H1 (cell line): ENCODE data around the gene CDKN2B. TPM values are rescaled to one million over a fixed set of nuclear protein-coding genes. Genes with fewer than 3 reads are reported as not detected.

ENCODE experiments used
- CTCF ChIA-PET: fragments of 300-600 bp; sonication (Branson Sonifier 250); formaldehyde crosslinking; loops from one replicate; lab custom pipeline; 2021; ENCODE audit not compliant: partially characterized antibody; lab: Charles Lee
- POLR2A ChIA-PET: fragments of 300-600 bp; sonication (Branson Sonifier 250); formaldehyde crosslinking; loops from one replicate; lab custom pipeline; 2021; ENCODE audit warnings: inconsistent platforms; ENCODE audit not compliant: partially characterized antibody; lab: Charles Lee
- DNase-seq, 2 experiments: peaks; one replicate each; pipeline versions ENCODE4 v3.0.0 to v3.0.0-alpha.2; 2010 to 2022; ENCODE audit warnings: low spot score in 2 of 2, low read depth in 1 of 2, mixed read lengths in 1 of 2
- FAIRE-seq: peaks from 2 replicates; lab custom pipeline; 2011; peaks lifted over from hg19 to GRCh38; lab: Jason Lieb, UNC
- H2AFZ ChIP-seq: 2 replicates; pipeline ENCODE4 v1.8.1; 2012; ENCODE audit warnings: low read length, inconsistent platforms
- H2AK5ac ChIP-seq: 2 replicates; pipeline ENCODE4 v1.6.1; 2013; ENCODE audit warnings: low read depth, low read length
- H2BK120ac ChIP-seq: replicated peaks from 2 replicates; pipeline ENCODE3; 2013; ENCODE audit warnings: low read depth, low read length, inconsistent platforms
- H2BK12ac ChIP-seq: 2 replicates; pipeline ENCODE4 v1.6.1; 2013; ENCODE audit warnings: low read depth, low read length
- H2BK15ac ChIP-seq: 2 replicates; pipeline ENCODE4 v1.6.1; 2013; ENCODE audit warnings: low read length
- H2BK20ac ChIP-seq: 2 replicates; pipeline ENCODE4 v1.6.1; 2013; ENCODE audit warnings: low read length
- H2BK5ac ChIP-seq: 2 replicates; pipeline ENCODE4 v1.6.1; 2013; ENCODE audit warnings: low read depth, low read length
- H3K14ac ChIP-seq: 2 replicates; pipeline ENCODE4 v1.6.1; 2013; ENCODE audit warnings: inconsistent platforms; ENCODE audit not compliant: insufficient read length
- H3K18ac ChIP-seq: 2 replicates; pipeline ENCODE4 v1.6.1; 2013; ENCODE audit warnings: low read length; ENCODE audit errors: extremely low read depth
- H3K23ac ChIP-seq: 2 replicates; pipeline ENCODE4 v1.6.1; 2013; ENCODE audit warnings: inconsistent platforms; ENCODE audit not compliant: insufficient read length
- H3K23me2 ChIP-seq: 2 replicates; pipeline ENCODE4 v1.6.1; 2013; ENCODE audit warnings: low read depth, low read length
- H3K27ac ChIP-seq: 2 replicates; pipeline ENCODE4 v1.6.1; 2011; ENCODE audit warnings: low read depth, low read length, inconsistent platforms
- H3K27me3 ChIP-seq, 4 experiments: replicated peaks in 1 of 4; 1 replicate in 1 of 4; 2 replicates in 3 of 4; pipeline versions ENCODE4 v1.6.1 to v1.8.1; 2011 to 2013; ENCODE audit warnings: low read length in 3 of 4, mild to moderate bottlenecking in 3 of 4, inconsistent platforms in 2 of 4, mixed read lengths in 2 of 4, moderate library complexity in 1 of 4; ENCODE audit not compliant: control insufficient read depth in 3 of 4, insufficient read depth in 3 of 4; ENCODE audit errors: extremely low read depth in 1 of 4
- H3K36me3 ChIP-seq, 4 experiments: 2 replicates each; pipeline versions ENCODE4 v1.6.1 to v1.8.1; 2011 to 2013; ENCODE audit warnings: mild to moderate bottlenecking in 4 of 4, low read length in 3 of 4, moderate library complexity in 2 of 4, control low read depth in 1 of 4, inconsistent platforms in 1 of 4; ENCODE audit not compliant: insufficient read depth in 4 of 4, control insufficient read depth in 2 of 4
- H3K4ac ChIP-seq: replicated peaks from 2 replicates; pipeline ENCODE3; 2013; ENCODE audit warnings: low read length, low read depth, mixed read lengths, inconsistent platforms; ENCODE audit not compliant: insufficient read length
- H3K4me1 ChIP-seq, 4 experiments: replicated peaks in 1 of 4; 1 replicate in 1 of 4; 2 replicates in 3 of 4; pipeline versions ENCODE4 v1.6.1 to v1.8.1; 2011 to 2013; ENCODE audit warnings: low read length in 3 of 4, inconsistent platforms in 2 of 4, mixed read lengths in 1 of 4; ENCODE audit not compliant: insufficient read depth in 4 of 4, control insufficient read depth in 3 of 4
- H3K4me2 ChIP-seq, 2 experiments: 2 replicates each; pipeline versions ENCODE4 v1.6.1 to v1.8.1; 2011 to 2013; ENCODE audit warnings: low read depth in 2 of 2, low read length in 2 of 2, control low read depth in 1 of 2, inconsistent platforms in 1 of 2, mild to moderate bottlenecking in 1 of 2; ENCODE audit not compliant: insufficient read depth in 1 of 2
- H3K4me3 ChIP-seq, 4 experiments: fragments of 200-600, 300-600 bp in 1 of 4; sonication (generic), shearing (Covaris generic), sonication (Bioruptor Twin) in 1 of 4; 2 replicates each; pipeline versions ENCODE4 v1.5.1 to v1.8.1; 2011 to 2016; ENCODE audit warnings: low read length in 4 of 4, low read depth in 3 of 4, control low read depth in 2 of 4, inconsistent platforms in 2 of 4, mild to moderate bottlenecking in 2 of 4, mixed read lengths in 1 of 4, moderate library complexity in 1 of 4; ENCODE audit not compliant: insufficient read depth in 2 of 4; ENCODE audit errors: extremely low read depth in 1 of 4
- H3K56ac ChIP-seq: replicated peaks from 2 replicates; pipeline ENCODE3; 2013; ENCODE audit warnings: low read depth, mild to moderate bottlenecking, mixed read lengths, low read length, inconsistent platforms; ENCODE audit not compliant: insufficient read length
- H3K79me1 ChIP-seq: 2 replicates; pipeline ENCODE4 v1.6.1; 2013; ENCODE audit warnings: low read depth, low read length, control low read depth
- H3K79me2 ChIP-seq, 2 experiments: 2 replicates each; pipeline versions ENCODE4 v1.6.1 to v1.8.1; 2012 to 2013; ENCODE audit warnings: low read length in 2 of 2, mild to moderate bottlenecking in 2 of 2, inconsistent platforms in 1 of 2; ENCODE audit not compliant: insufficient read depth in 2 of 2, control insufficient read depth in 1 of 2
- H3K9ac ChIP-seq, 4 experiments: replicated peaks in 1 of 4; 1 replicate in 1 of 4; 2 replicates in 3 of 4; pipeline versions ENCODE4 v1.6.1 to v1.8.1; 2011 to 2013; ENCODE audit warnings: low read depth in 3 of 4, low read length in 3 of 4, control low read depth in 2 of 4, mild to moderate bottlenecking in 2 of 4, moderate library complexity in 2 of 4, inconsistent platforms in 1 of 4; ENCODE audit errors: extremely low read depth in 1 of 4
- H3K9me3 ChIP-seq, 2 experiments: 2 replicates each; pipeline versions ENCODE4 v1.6.1 to v1.8.1; 2012 to 2013; ENCODE audit warnings: mild to moderate bottlenecking in 2 of 2, moderate library complexity in 2 of 2, control low read depth in 1 of 2, inconsistent platforms in 1 of 2, low read depth in 1 of 2, low read length in 1 of 2, mixed read lengths in 1 of 2; ENCODE audit not compliant: insufficient read depth in 2 of 2
- H4K20me1 ChIP-seq, 2 experiments: replicated peaks in 1 of 2; 2 replicates each; pipeline versions ENCODE3 to v1.8.1; 2011 to 2013; ENCODE audit warnings: inconsistent platforms in 2 of 2, low read length in 2 of 2, mild to moderate bottlenecking in 1 of 2; ENCODE audit not compliant: insufficient read depth in 2 of 2, control insufficient read depth in 1 of 2
- H4K5ac ChIP-seq: 2 replicates; pipeline ENCODE4 v1.6.1; 2013; ENCODE audit warnings: low read length, low read depth, mixed read lengths, inconsistent platforms; ENCODE audit not compliant: insufficient read length
- H4K8ac ChIP-seq: 2 replicates; pipeline ENCODE4 v1.8.0; 2013; ENCODE audit warnings: mild to moderate bottlenecking, moderate library complexity, low read length, inconsistent platforms; ENCODE audit not compliant: insufficient read depth; ENCODE audit errors: extremely low read depth
- H4K91ac ChIP-seq: replicated peaks from 2 replicates; pipeline ENCODE3; 2013; ENCODE audit warnings: low read length, mixed read lengths, inconsistent platforms; ENCODE audit not compliant: insufficient read length
- GABPA ChIP-seq: IDR thresholded peaks from 2 replicates; pipeline ENCODE4 v1.6.1; 2011; ENCODE audit warnings: mild to moderate bottlenecking, low read length, moderate library complexity, borderline replicate concordance; ENCODE audit not compliant: insufficient read depth
- JUN ChIP-seq: IDR thresholded peaks from 2 replicates; pipeline ENCODE4 v1.6.1; 2011; ENCODE audit warnings: low read depth, mild to moderate bottlenecking, improper control_type of control experiment, low read length
- MAFK ChIP-seq: IDR thresholded peaks from 2 replicates; pipeline ENCODE4 v1.6.1; 2012; ENCODE audit warnings: low read depth, mild to moderate bottlenecking, improper control_type of control experiment, low read length
- NANOG ChIP-seq: IDR thresholded peaks from 2 replicates; pipeline ENCODE4 v1.6.1; 2011; ENCODE audit warnings: low read length, low read depth, mild to moderate bottlenecking, inconsistent platforms; ENCODE audit not compliant: insufficient read depth, poor library complexity, severe bottlenecking
- PHF8 ChIP-seq: fragments of 200-600 bp; sonication (generic); conservative IDR thresholded peaks from 2 replicates; pipeline ENCODE4 v1.7.1; 2012; ENCODE audit warnings: low read depth, mild to moderate bottlenecking, inconsistent platforms, low read length, moderate library complexity
- POLR2A ChIP-seq, 2 experiments: IDR thresholded peaks; 1 replicate in 1 of 2; 2 replicates in 1 of 2; pipeline ENCODE4 v1.6.1; 2011; ENCODE audit warnings: low read depth in 2 of 2, low read length in 2 of 2, mild to moderate bottlenecking in 2 of 2; ENCODE audit errors: control extremely low read depth in 1 of 2
- POLR2AphosphoS5 ChIP-seq: IDR thresholded peaks from 2 replicates; pipeline ENCODE4 v1.6.1; 2011; ENCODE audit warnings: low read depth, low read length
- SAP30 ChIP-seq: fragments of 300-600 bp; sonication (generic); IDR thresholded peaks from 2 replicates; pipeline ENCODE4 v1.7.1; 2012; ENCODE audit warnings: low read length, moderate library complexity, mild to moderate bottlenecking, inconsistent platforms; ENCODE audit not compliant: insufficient read depth, insufficient replicate concordance
- SIN3A ChIP-seq, 2 experiments: IDR thresholded peaks in 1 of 2; conservative IDR thresholded peaks in 1 of 2; 2 replicates each; pipeline ENCODE4 v1.6.1; 2011 to 2012; ENCODE audit warnings: low read length in 2 of 2, improper control_type of control experiment in 1 of 2, low read depth in 1 of 2, mild to moderate bottlenecking in 1 of 2
- SIX5 ChIP-seq: IDR thresholded peaks from 2 replicates; pipeline ENCODE4 v1.6.1; 2011; ENCODE audit warnings: mild to moderate bottlenecking, low read depth, low read length
- TAF1 ChIP-seq: IDR thresholded peaks from 2 replicates; pipeline ENCODE4 v1.6.1; 2011; ENCODE audit warnings: mild to moderate bottlenecking, low read depth, low read length
- TAF7 ChIP-seq: optimal IDR thresholded peaks from 2 replicates; pipeline ENCODE3; 2011; ENCODE audit warnings: low read depth, mild to moderate bottlenecking, inconsistent platforms, low read length, moderate library complexity, borderline replicate concordance
- YY1 ChIP-seq: IDR thresholded peaks from 2 replicates; pipeline ENCODE4 v1.6.1; 2011; ENCODE audit warnings: low read depth, mild to moderate bottlenecking, low read length
- WGBS, 2 experiments: shearing (Covaris generic) in 1 of 2; methylation state at CpG; one replicate each; pipeline versions ENCODE4 v1.1.6 to v1.1.7; 2013 to 2015; ENCODE audit warnings: low lambda C conversion rate in 2 of 2, mixed read lengths in 2 of 2, inconsistent platforms in 1 of 2, low coverage in 1 of 2, missing lambda C conversion rate in 1 of 2; ENCODE audit not compliant: insufficient replicate concordance in 2 of 2, insufficient coverage in 1 of 2, insufficient read length in 1 of 2; ENCODE audit errors: extremely low coverage in 1 of 2, missing lambda C conversion rate in 1 of 2; 5-methylcytosine and 5-hydroxymethylcytosine counted together
- polyA plus RNA-seq, 7 experiments: library from polyadenylated mRNA; depleted of rRNA in 3 of 7; stranded (reverse) in 5 of 7; unstranded in 2 of 7; fragments of >200 nt in 5 of 7; fragments of 200-250 nt in 2 of 7; gene quantifications; 1 replicate in 5 of 7; 2 replicates in 1 of 7; 4 replicates in 1 of 7; pipeline versions ENCODE4 v1.2.1 to v1.2.3, GENCODE V29; 2011 to 2013; ENCODE audit warnings: missing spikeins in 2 of 7, mixed read lengths in 2 of 7
- total RNA-seq: library from RNA; stranded (reverse); fragmentation: NEBNext Ultra II Directional; extraction: Animal tissue kit (Norgen Biotek cat#: 25700); gene quantifications from 2 replicates; pipeline ENCODE4 v1.2.1, GENCODE V29; 2021
- TF ChIP-seq, protein P1 (sequence below): IDR thresholded peaks from 2 replicates; pipeline ENCODE4 v1.6.1; 2012; ENCODE audit warnings: inconsistent platforms

The CDKN2B gene
- total and polyA plus RNA-seq, 2 of the 8 experiments (the other 6 are each of a cell fraction or from before 2014, with no cell fraction given): 0.20 to 0.88 TPM

DNA sequence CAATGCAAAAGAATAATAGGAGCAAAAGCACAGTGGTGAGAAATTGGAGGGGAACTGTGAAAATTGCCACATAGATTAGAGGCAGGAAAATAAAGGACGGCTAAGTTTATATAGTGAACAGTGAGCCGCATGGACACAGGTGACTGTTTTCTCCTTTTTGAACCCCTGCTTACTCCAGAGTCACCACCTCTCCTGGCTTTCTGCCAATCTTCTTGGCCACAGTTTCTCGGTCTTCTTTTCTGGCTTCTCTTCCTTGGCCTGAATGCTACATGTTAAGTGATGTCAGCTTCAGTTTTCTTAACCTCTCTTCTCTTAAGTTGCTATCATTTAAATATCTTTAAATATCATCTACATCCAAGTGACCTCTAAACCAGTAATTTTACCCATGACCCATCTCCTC lies 47.3 kb upstream of the CDKN2B start:
- Histone ChIP-seq H3K4me2 (no peak overlapping the region), H4K20me1 (no peaks in the 10 kb centered on the region), H4K5ac (no peak overlapping the region), H3K36me3 (no peaks in the 10 kb centered on the region), H3K9me3 (no peaks in the 10 kb centered on the region), H2AK5ac (no peak overlapping the region), H4K91ac (no peak overlapping the region), H3K79me2 (no peaks in the 10 kb centered on the region), H2BK5ac (no peak overlapping the region), H2BK20ac (no peak overlapping the region), H3K79me1 (no peaks in the 10 kb centered on the region), H2BK120ac (no peak overlapping the region), H2AFZ (no peak overlapping the region), H3K4me3 (no peak overlapping the region), H3K23me2 (no peaks in the 10 kb centered on the region), H3K23ac (no peak overlapping the region), H3K27ac (no peak overlapping the region), H3K14ac (no peak overlapping the region), H2BK12ac (no peak overlapping the region), H3K18ac (no peak overlapping the region), H4K8ac (no peak overlapping the region), H3K4ac (no peak overlapping the region), H3K9ac (no peak overlapping the region), H3K4me1 (no peaks in the 10 kb centered on the region), H2BK15ac (no peak overlapping the region), H3K27me3 (no peaks in the 10 kb centered on the region), H3K56ac (no peak overlapping the region)
- POLR2A ChIA-PET: no interaction called here
- FAIRE-seq: no peak
- 84% methylated on average over 3 of the region's 3 CpGs; no CpG with 5 or more reads in 1 of the 2 experiments for WGBS, 2 experiments
- CTCF ChIA-PET: interaction anchor here (1.3 to 2.1 kb wide), 3 partner anchors 18 to 187 kb away, joined by 3 to 10 read pairs (median 4); no protein-coding TSS in a partner anchor
- no peak for DNase-seq
- TF ChIP-seq POLR2AphosphoS5: no peak
- TF ChIP-seq NANOG: no peak
- no peak for TF ChIP-seq MAFK
- TF ChIP-seq SIX5: no peak
- TF ChIP-seq PHF8: no peak
- no peak for TF ChIP-seq YY1
- no peak for TF ChIP-seq SIN3A (conservative IDR thresholded peaks at IDR 0.05 in 1 of 2, IDR thresholded peaks at IDR 0.05 in 1 of 2; ENCODE audit: low read depth in 1 of 2, low read length in 2 of 2)
- no peak for TF ChIP-seq TAF1
- no peak for TF ChIP-seq GABPA
- TF ChIP-seq TAF7: no peak
- no peak for TF ChIP-seq SAP30
- TF ChIP-seq, protein P1, sequence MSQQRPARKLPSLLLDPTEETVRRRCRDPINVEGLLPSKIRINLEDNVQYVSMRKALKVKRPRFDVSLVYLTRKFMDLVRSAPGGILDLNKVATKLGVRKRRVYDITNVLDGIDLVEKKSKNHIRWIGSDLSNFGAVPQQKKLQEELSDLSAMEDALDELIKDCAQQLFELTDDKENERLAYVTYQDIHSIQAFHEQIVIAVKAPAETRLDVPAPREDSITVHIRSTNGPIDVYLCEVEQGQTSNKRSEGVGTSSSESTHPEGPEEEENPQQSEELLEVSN: no peak
- no peak for TF ChIP-seq JUN
- no peak for TF ChIP-seq POLR2A (IDR thresholded peaks at IDR 0.05; ENCODE audit: control extremely low read depth in 1 of 2, low read depth in 2 of 2, low read length in 2 of 2)
